Left renal pelvis (tissue), 4 donors: ENCODE measurements around the gene ZNF606. TPM values are rescaled to one million over a fixed set of nuclear protein-coding genes. Genes with fewer than 3 reads are reported as not detected.
A peak's percentile ranks its signal among the peaks of the same experiment; 100 is the strongest.
"Not testable (repeated sequence)": the region's sequence is repeated elsewhere in the genome, so short reads cannot be mapped to it uniquely, and the experiment has no call there.

ENCODE experiments used
- DNase-seq, 4 donors: peaks; one replicate each; pipeline ENCODE4 v3.0.0-alpha.2; 2013; ENCODE audit warnings: low read depth in 4 of 4, low spot score in 3 of 4
- polyA plus RNA-seq, 4 donors: library from polyadenylated mRNA; unstranded; fragments of 120-200 nt; gene quantifications; one replicate each; pipeline ENCODE4 v1.2.1, GENCODE V29; 2013; ENCODE audit not compliant: insufficient read length in 4 of 4

The ZNF606 gene
- polyA plus RNA-seq, 4 donors: 20.2 to 34.4 (median 30.8) TPM

DNA sequence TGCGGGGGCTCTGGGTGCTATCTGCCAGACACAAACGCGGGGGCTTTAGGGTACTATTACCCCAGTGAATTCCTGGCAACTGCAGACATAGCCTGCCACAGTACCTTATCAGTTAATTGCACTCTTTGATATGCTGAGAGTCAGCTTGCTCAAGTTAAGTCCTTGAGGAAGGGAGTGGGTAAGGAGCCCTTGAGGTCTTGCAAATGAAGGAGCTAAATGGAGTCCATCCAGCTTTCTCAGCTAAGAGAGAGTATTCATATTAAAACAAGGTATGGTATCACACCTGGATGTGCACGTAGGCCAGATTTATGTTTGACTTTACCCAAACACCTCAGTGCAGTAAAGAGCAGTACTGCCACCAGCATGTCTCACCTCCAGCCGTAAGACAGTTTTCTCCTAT is 11.5 kb upstream of the ZNF606 start:
- no peak for DNase-seq

GRCh38 chr19:58010507-58010906 is 7.9 kb upstream of the ZNF606 start:
- DNase-seq: no peak

DNA sequence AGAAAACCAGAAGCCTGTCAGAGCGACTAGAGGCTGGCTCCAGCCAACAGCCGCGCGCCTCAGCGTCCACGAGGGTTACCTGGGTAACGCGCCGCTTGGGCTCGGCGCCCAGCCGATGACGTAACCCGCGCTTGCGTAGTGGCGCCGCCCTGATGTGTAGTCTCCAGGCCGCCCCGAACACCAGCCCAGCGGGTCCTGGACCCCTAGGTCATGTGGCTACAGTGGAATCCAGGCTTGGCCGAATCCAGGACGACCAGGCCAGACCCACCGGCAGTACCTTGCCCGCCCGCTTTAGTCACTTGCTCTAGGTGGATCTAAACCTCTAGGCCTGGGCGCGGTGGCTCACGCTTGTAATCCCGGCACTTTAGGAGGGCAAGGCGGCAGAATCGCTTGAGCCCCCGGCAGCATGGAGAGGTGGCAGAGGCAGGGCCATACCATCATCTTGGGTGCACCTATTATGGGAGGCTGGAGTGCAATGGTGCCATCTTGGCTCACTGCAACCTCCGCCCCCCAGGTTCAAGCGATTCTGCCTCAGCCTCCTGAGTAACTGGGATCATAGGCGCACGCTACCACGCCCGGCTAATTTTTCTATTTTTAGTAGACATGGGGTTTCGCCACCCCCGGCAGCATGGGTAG is 7.2 kb upstream of the ZNF606 start:
- peak; percentile 80 to 85 (median 84) for DNase-seq

- DNase-seq: no peak
Measured at GRCh38 chr19:58009301-58009665, 6.7 kb upstream of the ZNF606 start.

- DNase-seq: not testable (repeated sequence)
Measured at GRCh38 chr19:58008877-58009276, 6.3 kb upstream of the ZNF606 start.

- no peak for DNase-seq
Measured at GRCh38 chr19:58007285-58007684, 4.7 kb upstream of the ZNF606 start.

GRCh38 chr19:58003174-58003828 is 681 bp upstream of the ZNF606 start:
- DNase-seq: no peak

DNA sequence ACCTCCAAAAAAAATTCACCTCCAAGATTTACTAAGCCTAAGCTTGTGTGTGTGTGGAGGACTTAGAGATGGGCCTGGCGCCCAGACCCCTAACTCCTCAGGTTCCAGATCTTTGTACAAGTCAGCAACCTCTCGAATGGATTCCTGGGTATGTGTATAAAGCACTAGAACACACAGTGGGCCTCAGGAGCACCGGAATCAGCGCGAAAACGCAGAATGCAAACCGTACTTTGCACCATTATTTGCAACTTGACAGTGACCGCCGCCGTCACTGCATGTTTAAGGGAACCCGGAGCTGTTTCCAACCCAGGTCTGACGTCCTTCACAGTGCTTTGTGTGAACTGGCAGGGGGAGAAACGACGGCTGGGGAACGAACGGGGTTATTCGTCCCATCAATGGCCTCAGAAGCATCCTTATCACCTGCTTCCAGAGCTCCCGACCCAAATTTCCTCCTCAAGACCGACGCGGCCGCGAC is 688 bp downstream of the ZNF606 start:
- DNase-seq: peak in 1 of 4 donors; percentile 21

- no peak for DNase-seq
Measured at GRCh38 chr19:58000677-58001076, 1.9 kb downstream of the ZNF606 start.

GRCh38 chr19:57992841-57993240 is 9.8 kb downstream of the ZNF606 start:
- no peak for DNase-seq

- no peak for DNase-seq
Measured at GRCh38 chr19:57978586-57979289, 23.9 kb downstream of the ZNF606 start.

DNA sequence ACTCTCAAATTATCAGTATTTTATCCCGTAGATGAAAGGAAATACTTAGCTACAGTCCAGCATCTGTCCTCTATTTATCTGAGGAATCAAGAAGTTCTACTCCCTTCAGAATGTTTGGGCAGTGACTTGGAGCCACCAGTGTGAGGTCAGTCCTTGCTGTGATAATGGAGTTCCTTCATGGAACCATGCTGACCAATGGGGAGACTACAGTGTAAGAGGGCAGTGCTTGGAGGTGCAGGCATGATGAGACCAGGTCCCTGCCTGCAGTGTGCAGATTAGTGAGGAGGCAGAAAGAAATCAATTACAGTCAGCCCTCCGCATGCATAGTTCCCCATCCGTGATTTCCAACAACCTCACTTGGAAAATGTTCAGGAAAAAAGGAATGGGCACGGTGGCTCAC is 28.2 kb downstream of the ZNF606 start, which contains the start of gene C19orf18:
TSS of gene C19orf18 (minus strand) at position 101 of the 400 bp plus-strand sequence. CDS start 102 bp downstream, outside the sequence.
- no peak for DNase-seq

DNA sequence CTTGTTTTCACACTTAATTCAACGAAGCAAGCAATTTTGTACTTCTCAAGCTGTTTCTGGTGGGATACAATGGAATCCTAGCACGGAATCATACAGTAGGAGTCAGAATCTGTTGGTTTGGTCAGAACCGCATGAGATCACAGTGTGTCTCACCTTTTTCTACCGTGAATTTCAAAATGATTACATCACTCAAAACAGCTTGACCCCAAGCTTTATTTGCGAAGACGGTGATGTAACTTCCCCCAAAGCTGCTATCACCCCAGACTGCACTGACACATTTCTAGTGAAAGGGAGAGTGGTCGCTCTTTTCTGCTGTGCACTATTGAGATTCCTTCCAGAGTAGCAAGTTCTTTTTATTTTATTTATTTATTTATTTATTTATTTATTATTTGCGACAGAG is 37.9 kb downstream of the ZNF606 start:
- no peak for DNase-seq

GRCh38 chr19:57961785-57962184 is 40.8 kb downstream of the ZNF606 start:
- DNase-seq: no peak

- no peak for DNase-seq
Measured at GRCh38 chr19:57954996-57955395, 47.6 kb downstream of the ZNF606 start.

GRCh38 chr19:57949702-57950101 is 52.9 kb downstream of the ZNF606 start:
- DNase-seq: no peak

DNA sequence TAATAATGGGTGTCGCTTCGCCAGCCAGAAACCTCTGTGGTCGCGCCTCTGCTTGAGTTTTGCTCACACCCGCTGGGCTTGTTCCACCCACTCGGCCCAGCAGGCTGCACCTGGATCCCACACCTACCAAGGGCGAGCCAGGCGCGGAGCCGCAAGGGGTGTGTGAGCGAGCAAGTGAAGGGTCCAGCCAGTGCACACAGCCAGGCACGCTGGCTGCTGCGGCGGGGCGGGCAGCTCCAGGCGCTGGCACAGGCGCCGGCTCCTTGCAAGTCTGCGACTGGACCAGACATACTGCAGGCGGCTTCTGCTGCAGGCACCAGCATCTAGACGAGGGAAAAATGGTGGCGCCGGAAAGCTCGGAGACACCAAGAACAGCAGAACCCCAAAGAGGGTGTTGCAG is 53.3 kb downstream of the ZNF606 start:
- no peak for DNase-seq

DNA sequence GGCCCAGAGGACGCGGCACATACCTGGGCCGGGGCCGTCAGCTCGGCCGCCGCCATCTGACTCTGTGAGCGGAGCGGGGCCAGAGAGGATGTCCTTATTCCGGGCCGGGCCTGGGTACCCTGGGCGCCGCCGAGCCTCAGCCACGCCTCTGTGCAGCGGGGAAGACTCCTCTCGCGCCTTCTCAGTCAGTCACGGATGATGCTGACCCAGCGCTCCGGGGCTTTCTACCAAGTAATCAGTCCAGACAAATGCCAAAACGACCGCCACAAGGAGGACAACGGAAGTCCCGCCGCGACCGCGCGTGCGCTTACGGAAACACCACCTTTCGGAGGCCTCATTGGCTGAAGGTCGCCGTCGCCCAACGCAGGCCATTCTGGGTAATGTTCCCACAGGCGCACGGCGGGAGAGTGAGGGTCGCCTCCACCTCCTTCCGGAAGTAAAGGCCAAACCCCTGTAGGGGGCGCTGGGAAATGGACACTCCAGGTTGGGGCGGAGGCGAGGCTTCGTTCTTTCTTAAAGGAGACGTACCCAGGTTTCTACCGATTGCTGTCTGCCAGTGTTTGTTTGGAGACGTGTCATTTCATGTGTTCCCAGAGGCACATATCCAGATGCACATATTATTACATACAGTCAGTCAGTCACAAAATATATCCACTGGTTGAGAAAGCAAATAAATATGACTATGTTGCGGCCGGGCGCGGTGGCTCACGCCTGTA is 55.0 kb downstream of the ZNF606 start, which contains the start of gene ZNF256:
TSS of gene ZNF256 (minus strand) at position 288 of the 716 bp plus-strand sequence. CDS start at position 56, 232 bp downstream.
- peak; percentile 89 to 94 (median 90) for DNase-seq

DNA sequence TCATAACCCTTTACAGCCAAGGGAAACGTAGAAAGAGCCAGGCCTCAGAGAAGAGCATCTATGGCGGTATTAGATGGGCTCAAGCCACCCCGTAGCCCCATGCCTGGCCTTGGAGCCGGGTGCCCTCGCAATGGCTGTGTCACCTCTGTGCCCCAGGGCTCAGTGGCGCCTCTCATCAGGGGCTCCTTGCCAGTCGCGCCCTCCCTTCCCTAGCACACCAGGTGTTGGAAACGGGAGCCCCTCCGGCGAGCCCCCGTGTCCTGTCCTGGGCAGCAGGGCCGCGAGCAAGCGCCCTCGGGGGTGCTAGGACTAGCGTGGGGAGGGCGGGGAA is 55.6 kb downstream of the ZNF606 start:
- DNase-seq: no peak

GRCh38 chr19:57946316-57946715 is 56.3 kb downstream of the ZNF606 start:
- DNase-seq: no peak

- DNase-seq: no peak
Measured at GRCh38 chr19:57941593-57941992, 61.0 kb downstream of the ZNF606 start.
